GM12801 (cell line): ENCODE results near the gene OPN4.

Experiments
- CTCF ChIP-seq: IDR thresholded peaks from one replicate; pipeline ENCODE4 v1.5.1; 2011; ENCODE audit warnings: control low read depth; ENCODE audit not compliant: insufficient read length; ENCODE audit errors: extremely low read depth

Gene OPN4

GRCh38 chr10:86700851-86701617 is 46.7 kb downstream of the OPN4 start:
- TF ChIP-seq CTCF: no peak

GRCh38 chr10:86703176-86703575 is 48.8 kb downstream of the OPN4 start:
- no peak for TF ChIP-seq CTCF

- TF ChIP-seq CTCF: no peak
Observed at GRCh38 chr10:86705139-86705538, 50.8 kb downstream of the OPN4 start.

GRCh38 chr10:86705905-86706304 is 51.6 kb downstream of the OPN4 start:
- no peak for TF ChIP-seq CTCF

- no peak for TF ChIP-seq CTCF
Observed at GRCh38 chr10:86706401-86706841, 52.1 kb downstream of the OPN4 start.

- TF ChIP-seq CTCF: no peak
Observed at GRCh38 chr10:86706977-86707376, 52.6 kb downstream of the OPN4 start.

GRCh38 chr10:86707505-86707904 is 53.2 kb downstream of the OPN4 start:
- TF ChIP-seq CTCF: no peak
